GM18858 (cell line): ENCODE data around the gene TCAIM.
"Not testable (repeated sequence)": the region's sequence is repeated elsewhere in the genome, so short reads cannot be mapped to it uniquely, and the experiment has no call there.

Experiments used
- ATAC-seq: cut with Tn5 transposase; IDR thresholded peaks from one replicate; pipeline ENCODE4 v1.9.1; 2021; ENCODE audit not compliant: unreplicated experiment

TCAIM gene

GRCh38 chr3:44412365-44412764, 73.8 kb downstream of the TCAIM start:
- no peak for ATAC-seq

DNA sequence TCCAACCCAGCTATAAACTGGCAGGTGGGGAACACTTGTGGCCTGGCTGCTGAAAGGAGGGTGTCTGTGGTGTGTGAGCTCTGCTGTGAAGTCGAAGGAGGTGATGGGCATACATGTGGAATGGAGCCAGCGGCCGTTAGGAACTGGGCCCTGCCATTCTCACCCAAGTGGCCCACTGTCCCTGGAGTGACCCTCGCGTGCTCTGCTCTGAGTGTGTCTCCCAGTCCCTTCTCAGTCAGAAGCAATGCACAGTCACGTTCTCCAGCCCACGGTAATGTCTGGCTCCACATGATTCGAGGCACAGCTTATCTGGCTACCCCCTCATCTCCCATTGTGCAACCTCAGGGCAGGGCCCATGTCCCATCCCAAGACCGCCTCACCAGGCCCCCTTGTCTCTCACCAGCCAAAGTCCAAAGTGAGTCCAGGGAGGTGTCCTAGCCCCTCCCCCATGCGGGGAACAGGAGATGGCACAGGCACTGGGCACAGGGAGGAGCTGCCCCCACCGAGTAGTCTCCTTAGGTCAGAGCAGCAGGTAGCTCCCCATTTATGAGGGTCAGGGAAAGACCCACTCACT, 76.0 kb downstream of the TCAIM start:
- no peak for ATAC-seq

DNA sequence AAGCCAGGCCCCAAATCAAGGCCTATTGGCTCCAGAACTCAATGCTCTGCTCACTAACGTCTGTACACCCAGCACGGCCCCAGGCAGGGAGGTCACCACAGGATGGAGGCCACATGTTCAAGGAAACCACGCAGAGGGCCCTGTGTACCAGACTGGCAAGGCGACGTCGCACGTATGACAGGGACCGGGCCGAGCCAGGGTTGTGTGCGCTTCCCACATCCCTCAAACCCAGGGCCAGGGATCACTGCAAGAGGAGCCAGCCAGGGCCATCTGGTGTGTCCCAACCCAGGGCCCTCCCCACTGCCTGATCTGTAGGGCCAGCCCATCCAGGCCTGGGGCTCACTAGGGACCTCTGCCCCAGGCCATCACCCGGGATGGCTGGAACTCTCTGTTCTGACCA, 76.9 kb downstream of the TCAIM start:
- ATAC-seq, result no peak

DNA sequence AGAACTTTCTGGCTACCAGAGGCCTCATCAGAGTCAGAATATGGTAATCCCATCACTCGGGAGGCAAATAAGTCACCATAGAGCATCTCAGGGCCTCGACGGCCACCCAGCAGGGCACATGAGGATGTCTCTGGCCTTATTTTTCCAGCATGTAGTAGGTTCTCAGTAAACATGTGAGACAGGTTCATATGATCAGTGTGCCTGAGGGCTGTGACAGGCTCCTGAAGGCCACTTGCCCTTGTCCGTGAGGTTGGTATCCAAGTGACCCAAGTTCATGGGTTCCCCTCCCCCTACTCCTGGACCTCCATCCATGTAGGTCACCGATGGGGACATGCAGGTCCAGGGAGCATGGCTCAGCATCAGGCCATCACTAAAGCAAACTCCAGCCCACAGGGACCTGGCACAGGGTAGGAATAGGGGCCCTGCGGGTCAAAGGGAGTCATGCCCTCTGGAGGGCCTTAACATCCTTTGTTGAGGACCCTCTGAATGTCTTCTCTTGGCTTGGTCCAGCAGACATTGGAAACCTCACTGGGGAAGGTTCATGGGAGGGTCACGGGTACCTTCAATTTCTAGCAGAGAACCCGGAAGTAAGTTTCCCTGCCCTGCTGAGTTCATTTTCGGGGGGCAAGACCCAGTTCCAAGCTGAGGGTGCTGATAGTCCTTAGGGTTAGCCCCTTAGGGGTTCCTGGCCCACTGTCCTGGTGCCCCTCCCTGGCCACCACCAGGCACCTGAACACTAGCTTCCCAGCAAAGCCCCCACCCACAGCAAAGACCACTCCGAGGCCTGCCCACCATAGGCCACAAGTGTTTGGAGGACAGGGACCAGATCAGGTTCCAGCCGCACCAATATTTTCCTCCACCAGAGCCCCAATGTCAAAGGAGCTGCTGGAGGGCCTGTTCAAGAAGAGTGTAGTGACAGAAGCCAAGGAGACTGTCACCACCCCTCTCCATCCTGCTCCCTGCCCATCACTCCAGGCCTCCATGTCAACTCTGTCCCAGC, 77.8 kb downstream of the TCAIM start:
- no peak for ATAC-seq

- ATAC-seq, result not testable (repeated sequence)
Observed at GRCh38 chr3:44418118-44418517, 79.6 kb downstream of the TCAIM start.

DNA sequence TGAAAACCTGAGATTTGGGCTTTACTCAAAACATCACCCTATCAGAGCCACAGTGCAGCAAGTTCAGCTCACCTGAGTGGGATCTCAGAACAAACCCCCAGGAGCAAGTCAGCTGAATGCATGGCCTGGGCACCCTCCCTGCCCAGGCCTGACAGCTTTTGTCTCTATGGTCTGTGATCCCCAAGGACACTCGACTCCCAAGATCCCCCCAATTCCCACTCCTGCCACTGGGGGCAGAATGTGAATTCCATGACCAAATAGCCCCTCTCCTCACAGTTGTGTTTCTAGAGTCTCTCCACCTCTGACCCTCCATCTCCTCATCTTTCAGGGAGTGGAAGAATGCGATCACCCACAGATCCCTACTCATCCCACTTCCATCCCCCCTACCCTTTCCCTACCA, 80.0 kb downstream of the TCAIM start:
- no peak for ATAC-seq

GRCh38 chr3:44419116-44419922, 80.8 kb downstream of the TCAIM start:
- no peak for ATAC-seq

DNA sequence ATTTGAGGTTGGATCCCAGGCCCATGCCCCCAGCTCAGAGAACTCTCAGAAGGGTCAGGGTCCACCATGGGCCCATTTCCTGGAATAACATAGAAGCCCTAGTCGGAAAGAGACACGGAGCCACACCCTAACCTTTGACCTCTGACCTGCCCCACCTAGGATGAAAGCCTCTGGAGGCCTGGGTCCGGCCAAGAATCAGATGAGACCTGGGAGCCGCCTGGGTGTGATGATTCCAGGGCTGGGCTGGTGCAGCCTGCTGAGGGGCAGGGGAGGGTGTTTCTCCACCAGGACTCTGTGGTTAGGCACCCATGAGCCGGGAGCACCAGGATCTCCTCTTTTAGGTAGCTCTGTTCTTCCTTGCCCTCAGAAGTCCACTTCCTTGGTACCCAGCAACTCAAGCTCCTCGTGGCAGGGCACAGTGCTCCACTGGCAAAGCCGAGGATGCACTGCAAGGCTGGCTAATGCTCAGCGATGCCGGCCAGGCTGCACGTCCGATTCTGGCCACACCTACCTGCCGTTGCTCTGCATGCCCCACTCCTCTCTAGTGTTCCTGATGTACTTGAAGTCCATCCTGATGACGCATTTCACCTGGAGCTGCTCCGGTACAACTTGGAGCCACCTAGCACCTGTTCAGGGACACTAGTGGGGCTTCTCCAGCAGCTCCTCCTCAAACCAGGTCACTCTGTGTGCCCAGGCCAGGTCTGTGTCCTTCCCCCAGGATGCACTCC, 81.5 kb downstream of the TCAIM start:
- ATAC-seq, result no peak

GRCh38 chr3:44420676-44421075, 82.1 kb downstream of the TCAIM start:
- ATAC-seq, result no peak

DNA sequence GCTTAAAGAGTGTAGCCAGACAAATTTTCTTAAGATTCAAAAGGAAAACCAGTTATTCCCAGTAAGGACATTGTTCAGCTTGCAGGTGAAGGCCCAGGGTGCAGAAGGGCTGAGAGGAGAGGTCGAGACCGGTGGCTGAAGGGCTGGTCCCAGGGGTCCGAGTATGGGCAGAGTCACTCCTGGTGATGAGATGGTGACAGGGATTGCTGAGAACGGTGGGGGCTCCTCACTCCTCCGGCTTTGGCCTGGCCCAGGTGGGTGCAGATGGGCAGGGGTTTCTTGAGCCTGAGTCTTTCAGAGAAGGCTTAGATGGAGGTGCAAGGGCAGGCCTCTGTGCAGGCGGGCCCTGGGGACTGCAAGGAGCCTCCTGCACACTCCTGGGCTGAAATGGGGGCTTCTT, 82.7 kb downstream of the TCAIM start:
- no peak for ATAC-seq

GRCh38 chr3:44424758-44425157, 86.2 kb downstream of the TCAIM start:
- ATAC-seq, result no peak

DNA sequence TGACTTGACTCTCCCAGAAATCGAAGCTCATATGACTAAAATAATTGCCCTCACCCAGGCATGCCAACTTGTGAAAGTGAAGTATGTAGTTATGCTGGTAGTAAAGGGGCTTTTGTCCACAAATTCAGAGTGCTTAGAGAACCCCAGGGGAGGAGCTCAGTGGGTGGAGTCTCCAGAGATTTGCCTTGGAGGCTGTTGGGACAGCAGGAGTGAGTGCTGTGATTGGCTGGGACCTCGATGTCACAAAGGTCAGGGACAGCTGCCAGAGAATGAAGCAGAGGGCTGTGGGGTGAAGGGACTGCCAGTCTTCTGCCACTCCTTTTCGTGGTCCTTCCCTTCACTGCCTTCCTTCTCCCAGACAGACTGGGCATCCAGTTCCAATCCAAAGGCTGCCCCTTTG, 89.1 kb downstream of the TCAIM start:
- no peak for ATAC-seq

DNA sequence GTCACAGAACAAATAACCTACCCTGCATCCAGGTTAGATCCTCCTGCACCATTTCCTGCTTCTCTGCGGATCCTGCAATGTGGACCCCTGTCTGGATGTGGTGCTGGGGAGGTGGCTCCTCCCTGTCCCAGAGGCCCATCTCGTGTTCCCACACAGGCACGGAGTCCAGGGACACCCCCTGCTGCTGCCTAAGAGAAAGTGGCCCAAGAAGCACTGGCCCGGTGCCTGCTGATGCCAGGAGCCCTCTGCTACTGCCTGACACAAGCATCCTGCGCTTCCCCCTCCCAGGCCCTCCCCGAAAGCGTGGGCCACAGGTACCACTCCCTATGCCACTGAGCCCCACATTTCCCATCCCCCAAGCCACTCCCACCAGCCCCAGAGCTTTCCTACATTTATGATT, 90.3 kb downstream of the TCAIM start:
- ATAC-seq, result no peak

GRCh38 chr3:44429459-44429858, 90.9 kb downstream of the TCAIM start:
- ATAC-seq, result no peak

GRCh38 chr3:44430466-44430865, 91.9 kb downstream of the TCAIM start:
- no peak for ATAC-seq

- ATAC-seq, result no peak
Observed at GRCh38 chr3:44434834-44435510, 96.4 kb downstream of the TCAIM start.

- no peak for ATAC-seq
Observed at GRCh38 chr3:44436181-44436580, 97.6 kb downstream of the TCAIM start.

DNA sequence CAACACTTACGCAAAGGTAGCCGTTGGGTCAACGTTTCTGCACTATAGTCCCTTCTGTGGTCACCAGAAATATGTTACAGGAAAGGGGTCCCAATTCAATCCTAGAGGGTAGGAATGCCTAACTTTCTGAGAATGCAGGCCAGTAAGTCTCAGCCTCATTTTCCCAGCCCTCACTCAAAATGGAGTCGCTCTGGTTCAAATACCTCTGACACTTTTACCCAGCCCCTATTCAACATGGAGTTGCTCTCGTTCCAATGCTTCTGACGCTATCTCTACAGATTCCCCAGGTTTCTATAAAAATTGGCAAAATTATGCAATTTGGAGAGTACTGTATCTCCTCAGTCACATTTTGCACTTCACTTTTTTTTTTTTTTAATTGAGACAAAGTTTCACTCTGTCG, 99.2 kb downstream of the TCAIM start:
- ATAC-seq, result no peak

DNA sequence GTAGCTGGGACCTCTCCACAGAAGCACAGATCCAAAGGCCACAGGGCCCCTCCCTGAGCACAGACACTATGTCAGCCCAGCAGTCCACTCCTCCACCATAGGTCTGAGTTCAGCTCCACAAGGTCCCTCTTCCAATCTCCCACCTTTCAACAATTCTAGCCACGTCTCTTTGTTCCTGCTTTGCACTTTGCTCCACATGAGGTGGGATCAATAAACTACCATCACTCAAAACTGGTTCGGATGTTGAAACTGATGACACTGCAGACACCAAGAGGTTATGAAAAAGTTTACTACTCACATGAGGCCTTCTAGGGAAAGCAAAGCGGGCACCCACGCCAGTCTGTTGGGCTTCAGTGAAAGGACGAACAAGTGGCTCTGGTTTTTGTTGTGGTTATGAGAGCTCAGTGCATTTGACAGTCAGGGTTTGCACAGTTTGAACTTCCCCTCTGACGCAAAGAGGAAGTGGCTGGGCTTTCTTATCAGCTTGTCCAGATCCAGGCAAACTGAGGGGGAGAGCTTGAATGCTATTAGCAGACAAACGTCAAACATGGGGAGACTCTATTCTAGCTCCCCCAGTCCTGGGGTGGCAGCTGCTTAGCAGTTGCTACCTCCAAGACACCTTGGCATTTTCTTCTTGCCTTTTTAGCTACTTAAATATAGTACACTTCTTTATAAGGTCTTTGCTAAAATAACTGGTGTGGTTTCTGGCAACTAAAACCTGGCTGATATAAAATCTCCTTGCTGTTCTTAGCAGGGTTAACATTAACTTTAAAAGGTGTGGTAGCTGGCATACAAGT, 101.1 kb downstream of the TCAIM start:
- ATAC-seq, result peak; percentile 95
